GM19468 (cell line): ENCODE measurements around the gene GTPBP4.
"Not testable (repeated sequence)": the region's sequence is repeated elsewhere in the genome, so short reads cannot be mapped to it uniquely, and the experiment has no call there.

Experiments
- ATAC-seq: cut with Tn5 transposase; IDR thresholded peaks from one replicate; pipeline ENCODE4 v1.9.1; 2021; ENCODE audit warnings: mild to moderate bottlenecking, moderate library complexity, moderate number of reproducible peaks; ENCODE audit not compliant: unreplicated experiment; ENCODE audit errors: extremely low read depth

Gene GTPBP4

DNA sequence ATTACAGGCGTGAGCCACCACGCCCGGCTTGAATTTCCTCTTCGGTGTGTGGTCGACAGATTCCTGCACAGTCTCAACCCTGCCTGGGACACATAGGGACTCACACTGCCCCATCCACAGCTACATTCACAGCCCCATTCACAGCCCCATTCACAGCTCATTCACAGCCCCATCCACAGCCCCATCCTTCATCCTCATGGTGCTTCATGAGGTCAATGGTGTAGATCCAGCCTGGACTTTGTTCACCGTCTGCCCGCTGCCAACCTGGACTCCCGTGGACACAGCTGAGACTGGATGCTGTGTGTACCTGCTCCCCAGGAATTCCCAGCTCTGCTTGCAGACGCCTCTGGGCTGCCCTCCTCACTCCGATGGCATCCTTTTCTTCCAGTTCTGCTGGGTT lies 32.2 kb downstream of the GTPBP4 start:
- ATAC-seq: no peak

DNA sequence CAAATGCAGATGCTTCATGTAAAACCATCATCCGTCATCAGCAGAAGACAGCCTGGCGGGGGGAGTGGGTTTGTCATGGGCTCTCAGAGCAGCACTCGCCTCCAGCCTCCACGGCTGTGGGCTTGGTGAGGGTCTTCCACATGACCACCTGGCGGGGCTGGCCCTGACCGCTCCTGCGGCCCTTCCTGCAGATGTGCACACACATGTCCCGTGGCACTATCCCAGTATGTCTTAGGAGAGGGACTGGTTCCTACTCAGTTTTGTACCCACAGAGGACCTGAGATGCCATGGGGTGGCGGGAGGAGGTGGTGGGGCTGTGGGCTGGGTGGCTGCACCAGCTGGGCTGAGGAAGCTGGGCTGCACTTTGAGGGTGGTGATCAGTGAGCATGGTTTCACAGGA lies 32.7 kb downstream of the GTPBP4 start:
- no peak for ATAC-seq

DNA sequence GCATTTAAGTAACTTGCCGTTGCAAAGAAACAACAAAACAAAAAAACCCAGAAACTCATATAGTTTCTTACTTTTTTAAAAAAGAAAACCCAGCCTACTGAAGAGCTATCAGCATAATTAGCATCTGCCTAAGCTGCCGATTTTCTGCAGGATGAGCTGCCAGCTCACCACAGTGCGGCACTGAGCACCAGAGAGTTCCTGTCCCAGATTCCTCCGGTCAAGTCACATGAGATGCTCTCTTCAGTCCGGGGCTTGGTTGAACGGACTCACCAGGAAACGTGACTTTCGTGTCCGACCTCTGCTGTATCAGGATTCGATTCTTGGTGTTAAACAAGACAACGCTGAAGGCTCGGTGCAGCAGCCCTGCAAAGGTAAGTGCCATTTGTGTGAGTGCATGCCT lies 34.2 kb downstream of the GTPBP4 start:
- ATAC-seq: no peak

DNA sequence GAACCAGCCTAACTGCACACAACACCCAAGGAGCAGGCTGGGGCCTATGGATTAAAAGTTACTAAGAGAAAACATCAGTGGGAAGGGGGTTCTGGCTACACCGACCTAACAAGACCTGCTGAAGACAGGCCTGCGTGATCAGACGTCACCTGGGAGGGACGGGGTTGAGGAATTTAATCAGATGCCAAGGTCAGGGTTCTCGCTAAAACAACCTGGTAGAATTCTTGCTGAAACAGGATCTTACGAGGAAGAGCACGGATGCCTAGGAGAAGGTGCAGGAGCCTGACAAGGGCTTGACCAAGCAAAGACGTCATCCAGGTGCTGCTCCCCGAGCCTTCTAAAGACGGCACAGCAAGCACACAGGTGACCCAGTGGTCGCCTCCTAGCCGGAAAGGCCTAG lies 35.9 kb downstream of the GTPBP4 start:
- ATAC-seq: no peak

- no peak for ATAC-seq
These were observed 37.4 kb downstream of the GTPBP4 start, which contains the start of gene IDI2 for GRCh38 chr10:1025683-1026082. Gene IDI2, minus strand, starts transcription at chr10:1025859. Its CDS starts 1,136 bp downstream, at chr10:1024723.

- ATAC-seq: no peak
These were observed 38.3 kb downstream of the GTPBP4 start for GRCh38 chr10:1026578-1026977.

DNA sequence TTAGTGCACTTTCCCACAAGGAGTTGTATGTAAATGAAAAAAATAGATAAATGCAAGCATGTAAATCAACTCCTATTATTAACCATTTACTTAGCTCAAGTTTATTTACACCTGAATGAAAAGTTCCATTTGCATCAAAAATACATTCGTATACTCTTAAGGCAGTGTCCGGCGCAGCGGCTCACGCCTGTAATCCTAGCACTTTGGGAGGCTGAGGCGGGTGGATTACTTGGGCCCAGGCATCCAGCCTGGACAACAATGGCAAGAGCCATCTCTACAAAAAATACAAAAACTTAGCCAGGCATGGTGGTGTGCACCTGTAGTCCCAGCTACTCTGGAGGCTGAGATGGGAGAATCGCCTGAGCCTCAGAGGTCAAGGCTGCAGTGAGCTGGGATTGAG lies 41.6 kb downstream of the GTPBP4 start:
- ATAC-seq: no peak

DNA sequence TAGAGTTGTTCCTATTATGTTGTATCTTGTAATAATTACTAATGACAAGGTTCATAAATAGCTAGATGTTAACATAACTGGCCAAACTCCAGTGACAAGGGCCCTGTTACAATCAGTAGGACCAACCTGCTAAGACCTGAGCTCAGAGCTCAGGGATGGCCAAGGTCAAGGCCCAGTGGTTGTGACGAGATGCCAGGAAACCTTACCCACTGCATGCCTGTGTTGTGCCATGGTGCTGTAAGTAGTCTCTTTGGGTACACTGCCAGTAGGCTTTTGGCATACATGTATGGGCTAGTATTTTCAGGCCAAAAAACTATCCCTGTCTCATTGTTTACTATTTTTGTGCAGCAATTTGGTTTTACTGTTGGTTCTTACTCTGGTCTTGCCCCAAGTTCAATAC lies 45.4 kb downstream of the GTPBP4 start:
- no peak for ATAC-seq

GRCh38 chr10:1034758-1035157 lies 46.5 kb downstream of the GTPBP4 start:
- no peak for ATAC-seq

DNA sequence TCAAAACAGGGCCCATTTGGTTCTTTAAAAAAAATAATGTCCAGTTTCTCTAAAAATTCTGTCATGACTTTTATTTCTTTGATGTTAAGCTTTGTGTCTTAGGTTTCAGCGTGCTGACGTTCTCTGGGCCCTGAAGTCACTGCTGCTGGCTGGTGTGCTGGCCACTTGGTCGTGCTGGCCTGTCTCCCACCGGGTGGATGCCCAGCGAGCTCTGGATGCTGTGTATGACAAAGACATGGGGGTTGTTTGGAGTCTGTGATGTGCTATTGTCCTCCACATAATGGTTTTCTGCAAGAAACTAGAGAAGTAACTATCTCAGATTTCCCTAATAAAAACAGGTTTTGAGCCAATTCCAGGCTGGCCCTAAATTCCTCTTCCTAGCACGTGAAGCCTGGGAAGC lies 47.0 kb downstream of the GTPBP4 start:
- ATAC-seq: no peak

GRCh38 chr10:1036341-1036791 lies 48.1 kb downstream of the GTPBP4 start:
- peak; percentile 26 for ATAC-seq

- ATAC-seq: no peak
These were observed 48.9 kb downstream of the GTPBP4 start for GRCh38 chr10:1037098-1037497.

- ATAC-seq: not testable (repeated sequence)
These were observed 50.5 kb downstream of the GTPBP4 start for GRCh38 chr10:1038769-1039168.

GRCh38 chr10:1040133-1040532 lies 51.9 kb downstream of the GTPBP4 start:
- no peak for ATAC-seq

- ATAC-seq: no peak
These were observed 53.3 kb downstream of the GTPBP4 start for GRCh38 chr10:1041514-1041913.

DNA sequence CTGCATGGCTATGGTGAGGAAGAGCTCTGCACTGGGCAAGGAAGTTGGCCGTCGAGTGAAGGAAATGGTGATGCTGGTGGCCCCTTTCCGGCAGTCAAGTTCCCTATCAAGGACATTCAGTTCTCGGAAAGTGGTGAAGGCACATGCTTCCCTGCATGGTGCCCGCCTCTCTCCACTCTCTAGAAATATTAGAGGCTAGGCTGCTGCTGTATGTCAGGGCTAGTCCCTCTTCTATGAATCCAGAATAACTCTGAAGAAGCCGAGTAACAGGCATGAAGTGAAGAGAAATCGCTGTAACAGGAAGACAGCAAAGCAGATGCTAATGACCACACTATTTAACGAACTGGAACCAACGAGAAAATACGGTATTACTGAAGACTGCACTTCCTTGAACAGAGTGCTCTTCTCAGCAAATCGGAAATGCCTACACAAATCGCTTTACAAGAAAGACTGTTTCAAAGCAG lies 55.3 kb downstream of the GTPBP4 start:
- no peak for ATAC-seq

DNA sequence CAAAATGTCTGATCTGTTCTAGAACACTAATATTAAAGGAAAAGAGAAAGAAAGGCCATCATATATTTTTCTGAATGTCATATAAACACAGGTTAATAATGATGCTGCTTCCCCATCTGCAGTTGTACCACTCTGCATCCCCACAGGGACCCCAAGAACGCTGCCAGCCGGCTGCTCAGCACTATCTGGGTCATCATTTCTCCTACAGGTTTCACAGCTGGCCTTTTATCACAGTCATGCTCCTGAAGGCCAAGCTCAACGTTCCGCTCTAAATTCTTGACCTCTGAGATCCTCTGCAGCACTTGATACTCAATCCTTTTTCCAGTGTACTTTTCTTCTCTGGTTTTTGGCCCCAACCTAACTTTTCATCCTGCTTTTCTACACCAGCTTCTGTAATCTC lies 55.9 kb downstream of the GTPBP4 start:
- no peak for ATAC-seq

- no peak for ATAC-seq
These were observed 56.7 kb downstream of the GTPBP4 start for GRCh38 chr10:1044964-1045363.

DNA sequence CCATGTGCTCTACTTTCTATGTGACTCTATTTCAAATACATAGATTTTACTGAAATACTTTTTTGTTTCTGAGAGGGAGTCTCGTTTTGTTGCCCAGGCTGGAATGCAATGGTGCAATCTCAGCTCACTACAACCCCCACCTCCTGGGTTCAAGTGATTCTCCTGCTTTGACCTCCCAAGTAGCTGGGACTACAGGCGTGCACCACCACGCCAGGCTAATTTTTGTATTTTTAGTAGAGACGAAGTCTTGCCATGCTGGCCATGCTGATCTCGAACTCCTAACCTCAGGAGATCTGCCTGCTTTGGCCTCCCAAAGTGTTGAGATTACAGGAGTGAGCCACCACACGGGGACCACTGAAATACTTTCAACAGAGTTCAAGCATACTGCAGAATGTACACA lies 57.2 kb downstream of the GTPBP4 start:
- no peak for ATAC-seq

GRCh38 chr10:1047937-1048336 lies 59.7 kb downstream of the GTPBP4 start:
- ATAC-seq: no peak

GRCh38 chr10:1048349-1048731 lies 60.1 kb downstream of the GTPBP4 start:
- ATAC-seq: no peak

- peak; percentile 83 for ATAC-seq
These were observed 60.6 kb downstream of the GTPBP4 start, which contains the start of gene IDI1 for GRCh38 chr10:1048732-1049424. Gene IDI1, minus strand, starts transcription at chr10:1049119. Its CDS starts 116 bp downstream, at chr10:1049003.
